ENCODE results near the gene KLHL6. TPM values are rescaled to one million over a fixed set of nuclear protein-coding genes. Genes with fewer than 3 reads are reported as not detected.

Gene KLHL6
- total and polyA plus RNA-seq, 2 of the 8 experiments (the other 6 are each of a cell fraction or from before 2014, with no cell fraction given), result 0.05 TPM; not detected in 1

GRCh38 chr3:183446838-183447205 lies 108.7 kb downstream of the KLHL6 start:
- Histone ChIP-seq H4K8ac (ENCODE audit: extremely low read depth, insufficient read depth, low read length) (no peak overlapping the region), H3K4me3 (ENCODE audit: extremely low read depth in 1 of 4, insufficient read depth in 2 of 4, low read depth in 3 of 4, low read length in 4 of 4) (peak overlapping the region; percentile 80 to 95 (median 92); a peak in 7 of 8 replicates), H2BK15ac (ENCODE audit: low read length) (no peak overlapping the region), H2BK5ac (ENCODE audit: low read depth, low read length) (no peak overlapping the region; the same call in 1 of the 2 replicates), H4K20me1 (replicated peaks in 1 of 2; ENCODE audit: control insufficient read depth in 1 of 2, insufficient read depth in 2 of 2, low read length in 2 of 2) (no peaks in the 10 kb centered on the region), H3K9ac (replicated peaks in 1 of 4; ENCODE audit: extremely low read depth in 1 of 4, low read depth in 3 of 4, low read length in 3 of 4) (no peak overlapping the region), H3K4ac (replicated peaks; ENCODE audit: insufficient read length, low read depth, low read length) (no peak overlapping the region), H4K5ac (ENCODE audit: insufficient read length, low read depth, low read length) (peak overlapping the region; percentile 96), H3K23me2 (ENCODE audit: low read depth, low read length) (peaks cover 5% of the 10 kb centered on the region; the same call in 1 of the 2 replicates), H3K56ac (replicated peaks; ENCODE audit: insufficient read length, low read depth, low read length) (no peak overlapping the region), H3K4me2 (ENCODE audit: insufficient read depth in 1 of 2, low read depth in 2 of 2, low read length in 2 of 2) (peak overlapping the region; percentile 65 to 67), H3K14ac (ENCODE audit: insufficient read length) (no peak overlapping the region), H3K23ac (ENCODE audit: insufficient read length) (no peak overlapping the region), H3K9me3 (ENCODE audit: insufficient read depth in 2 of 2, low read depth in 1 of 2, low read length in 1 of 2) (no peaks in the 10 kb centered on the region), H3K27me3 (replicated peaks in 1 of 4; ENCODE audit: control insufficient read depth in 3 of 4, extremely low read depth in 1 of 4, insufficient read depth in 3 of 4, low read length in 3 of 4) (no peaks in the 10 kb centered on the region), H3K18ac (ENCODE audit: extremely low read depth, low read length) (no peak overlapping the region), H3K36me3 (ENCODE audit: control insufficient read depth in 2 of 4, insufficient read depth in 4 of 4, low read length in 3 of 4) (no peaks in the 10 kb centered on the region; a peak in 2 of 8 replicates), H3K79me1 (ENCODE audit: low read depth, low read length) (no peaks in the 10 kb centered on the region), H2BK120ac (replicated peaks; ENCODE audit: low read depth, low read length) (no peak overlapping the region), H2AK5ac (ENCODE audit: low read depth, low read length) (no peak overlapping the region), H3K79me2 (ENCODE audit: control insufficient read depth in 1 of 2, insufficient read depth in 2 of 2, low read length in 2 of 2) (peaks cover 0 to 30% of the 10 kb centered on the region in 2 experiments; a peak in 3 of 4 replicates), H2BK12ac (ENCODE audit: low read depth, low read length) (no peak overlapping the region), H3K27ac (ENCODE audit: low read depth, low read length) (no peak overlapping the region; the same call in 1 of the 2 replicates), H2BK20ac (ENCODE audit: low read length) (no peak overlapping the region), H2AFZ (ENCODE audit: low read length) (no peak overlapping the region), H4K91ac (replicated peaks; ENCODE audit: insufficient read length, low read length) (no peak overlapping the region), H3K4me1 (replicated peaks in 1 of 4; ENCODE audit: control insufficient read depth in 3 of 4, insufficient read depth in 4 of 4, low read length in 3 of 4) (no peaks in the 10 kb centered on the region)
- WGBS, 2 experiments (ENCODE audit: extremely low coverage in 1 of 2, insufficient coverage in 1 of 2, insufficient read length in 1 of 2, insufficient replicate concordance in 2 of 2, low coverage in 1 of 2, low lambda C conversion rate in 2 of 2, missing lambda C conversion rate in 1 of 2), result 67 to 100% methylated on average over 2 of the region's 2 CpGs
- DNase-seq (ENCODE audit: low read depth in 1 of 2, low spot score in 2 of 2), result no peak
- POLR2A ChIA-PET (ENCODE audit: partially characterized antibody), result interaction anchor here (0.7 to 2.5 kb wide), 2 partner anchors 19 to 194 kb away, joined by 3 to 14 read pairs; partner anchors contain the start of gene MCF2L2
- CTCF ChIA-PET (ENCODE audit: partially characterized antibody), result no interaction called here
- no peak for TF ChIP-seq GTF2F1 (IDR thresholded peaks at IDR 0.05; ENCODE audit: borderline replicate concordance, low read depth, low read length)
- no peak for TF ChIP-seq BACH1 (IDR thresholded peaks at IDR 0.05; ENCODE audit: low read length)
- no peak for TF ChIP-seq SAP30 (IDR thresholded peaks at IDR 0.05; ENCODE audit: insufficient read depth, insufficient replicate concordance, low read length)
- no peak for TF ChIP-seq USF2 (IDR thresholded peaks at IDR 0.05; ENCODE audit: low read length)
- FAIRE-seq, result no peak
